Measurements from ENCODE around the gene ACVRL1. TPM values are rescaled to one million over a fixed set of nuclear protein-coding genes. Genes with fewer than 3 reads are reported as not detected.

Gene ACVRL1
- total and polyA plus RNA-seq, 2 donors (not counting 1 experiment from before 2014, with no cell fraction given) = 8.9 to 36.2 TPM

- no peaks in the 10 kb centered on the region for H3K79me2 ChIP-seq (ENCODE audit: control insufficient read depth, insufficient read depth, low read length)
- H3K9me3 ChIP-seq (ENCODE audit: control insufficient read depth, insufficient read depth, low read depth, low read length) = no peaks in the 10 kb centered on the region
- peak in 1 of 2 donors; percentile 51 for DNase-seq (ENCODE audit: low read depth in 2 of 2)
- no peaks in the 10 kb centered on the region for H4K20me1 ChIP-seq (ENCODE audit: control insufficient read depth, extremely low read depth, insufficient read depth, low read length)
- H3K4me1 ChIP-seq (ENCODE audit: control insufficient read depth, extremely low read depth, insufficient read depth, low read length) = no peaks in the 10 kb centered on the region
- H3K27ac ChIP-seq (ENCODE audit: insufficient read depth, low read length) = no peak overlapping the region
- no peak overlapping the region for H3K9ac ChIP-seq (ENCODE audit: insufficient read depth, low read length)
- H3K36me3 ChIP-seq (ENCODE audit: control insufficient read depth, insufficient read depth, low read length) = no peaks in the 10 kb centered on the region
- no peak overlapping the region for H3K4me2 ChIP-seq (ENCODE audit: extremely low read depth, insufficient read depth, low read length)
- H2AFZ ChIP-seq (ENCODE audit: low read length) = no peak overlapping the region
- no peak overlapping the region for H3K4me3 ChIP-seq (replicated peaks in 1 of 4; ENCODE audit: control extremely low read depth in 1 of 4, insufficient read depth in 1 of 4, low read depth in 3 of 4, low read length in 4 of 4)
- no peaks in the 10 kb centered on the region for H3K27me3 ChIP-seq (ENCODE audit: control insufficient read depth, insufficient read depth, low read length)
- no peak for TF ChIP-seq EZH2 (IDR thresholded peaks at IDR 0.05; ENCODE audit: low read length, missing control alignments)
- peak in 1 of 2 donors; percentile 43 for TF ChIP-seq CTCF (conservative IDR thresholded peaks at IDR 0.05 in 1 of 2, IDR thresholded peaks at IDR 0.05 in 1 of 2; ENCODE audit: low read depth in 1 of 2, low read length in 2 of 2)
Measured at GRCh38 chr12:51891843-51892242, 15.5 kb upstream of the ACVRL1 start.

- no peaks in the 10 kb centered on the region for H3K79me2 ChIP-seq (ENCODE audit: control insufficient read depth, insufficient read depth, low read length)
- no peak overlapping the region for H3K27ac ChIP-seq (ENCODE audit: insufficient read depth, low read length)
- H4K20me1 ChIP-seq (ENCODE audit: control insufficient read depth, extremely low read depth, insufficient read depth, low read length) = no peaks in the 10 kb centered on the region
Measured at GRCh38 chr12:51893786-51894185, 13.5 kb upstream of the ACVRL1 start.

GRCh38 chr12:51895378-51896135 is 11.7 kb upstream of the ACVRL1 start:
- DNase-seq (ENCODE audit: low read depth in 2 of 2) = no peak
- Histone ChIP-seq H3K27ac (ENCODE audit: insufficient read depth, low read length) (no peak overlapping the region), H3K9ac (ENCODE audit: insufficient read depth, low read length) (no peak overlapping the region), H3K4me2 (ENCODE audit: extremely low read depth, insufficient read depth, low read length) (no peak overlapping the region), H3K36me3 (ENCODE audit: control insufficient read depth, insufficient read depth, low read length) (no peaks in the 10 kb centered on the region), H3K9me3 (ENCODE audit: control insufficient read depth, insufficient read depth, low read depth, low read length) (no peaks in the 10 kb centered on the region), H2AFZ (ENCODE audit: low read length) (no peak overlapping the region), H3K4me3 (replicated peaks in 1 of 4; ENCODE audit: control extremely low read depth in 1 of 4, insufficient read depth in 1 of 4, low read depth in 3 of 4, low read length in 4 of 4) (no peak overlapping the region), H3K27me3 (ENCODE audit: control insufficient read depth, insufficient read depth, low read length) (no peaks in the 10 kb centered on the region), H3K79me2 (ENCODE audit: control insufficient read depth, insufficient read depth, low read length) (no peaks in the 10 kb centered on the region), H4K20me1 (ENCODE audit: control insufficient read depth, extremely low read depth, insufficient read depth, low read length) (no peaks in the 10 kb centered on the region), H3K4me1 (ENCODE audit: control insufficient read depth, extremely low read depth, insufficient read depth, low read length) (no peaks in the 10 kb centered on the region)
- TF ChIP-seq CTCF (conservative IDR thresholded peaks at IDR 0.05 in 1 of 2, IDR thresholded peaks at IDR 0.05 in 1 of 2; ENCODE audit: low read depth in 1 of 2, low read length in 2 of 2) (no peak), EZH2 (IDR thresholded peaks at IDR 0.05; ENCODE audit: low read length, missing control alignments) (no peak)

More at GRCh38 chr12:51893786-51894185, 13.5 kb upstream of the ACVRL1 start:
- Histone ChIP-seq H3K27me3 (ENCODE audit: control insufficient read depth, insufficient read depth, low read length) (no peaks in the 10 kb centered on the region), H3K4me2 (ENCODE audit: extremely low read depth, insufficient read depth, low read length) (no peak overlapping the region), H2AFZ (ENCODE audit: low read length) (no peak overlapping the region), H3K4me1 (ENCODE audit: control insufficient read depth, extremely low read depth, insufficient read depth, low read length) (no peaks in the 10 kb centered on the region), H3K9ac (ENCODE audit: insufficient read depth, low read length) (no peak overlapping the region), H3K36me3 (ENCODE audit: control insufficient read depth, insufficient read depth, low read length) (no peaks in the 10 kb centered on the region), H3K4me3 (replicated peaks in 1 of 4; ENCODE audit: control extremely low read depth in 1 of 4, insufficient read depth in 1 of 4, low read depth in 3 of 4, low read length in 4 of 4) (no peak overlapping the region), H3K9me3 (ENCODE audit: control insufficient read depth, insufficient read depth, low read depth, low read length) (no peaks in the 10 kb centered on the region)
- TF ChIP-seq EZH2 (IDR thresholded peaks at IDR 0.05; ENCODE audit: low read length, missing control alignments) (no peak), CTCF (conservative IDR thresholded peaks at IDR 0.05 in 1 of 2, IDR thresholded peaks at IDR 0.05 in 1 of 2; ENCODE audit: low read depth in 1 of 2, low read length in 2 of 2) (no peak)
- no peak for DNase-seq (ENCODE audit: low read depth in 2 of 2)

Measured in fibroblast of lung (primary cell).